Vein endothelial cell (primary cell): ENCODE results near the gene PTPN22. TPM values are rescaled to one million over a fixed set of nuclear protein-coding genes. Genes with fewer than 3 reads are reported as not detected.

Experiments
- total RNA-seq: library from RNA; depleted of rRNA; stranded (reverse); fragments of >200 nt; gene quantifications from 2 replicates; pipeline ENCODE4 v1.2.3, GENCODE V29; 2012

PTPN22 gene
- under 0.01 and 0.67 TPM in 2 replicates for total RNA-seq

DNA sequence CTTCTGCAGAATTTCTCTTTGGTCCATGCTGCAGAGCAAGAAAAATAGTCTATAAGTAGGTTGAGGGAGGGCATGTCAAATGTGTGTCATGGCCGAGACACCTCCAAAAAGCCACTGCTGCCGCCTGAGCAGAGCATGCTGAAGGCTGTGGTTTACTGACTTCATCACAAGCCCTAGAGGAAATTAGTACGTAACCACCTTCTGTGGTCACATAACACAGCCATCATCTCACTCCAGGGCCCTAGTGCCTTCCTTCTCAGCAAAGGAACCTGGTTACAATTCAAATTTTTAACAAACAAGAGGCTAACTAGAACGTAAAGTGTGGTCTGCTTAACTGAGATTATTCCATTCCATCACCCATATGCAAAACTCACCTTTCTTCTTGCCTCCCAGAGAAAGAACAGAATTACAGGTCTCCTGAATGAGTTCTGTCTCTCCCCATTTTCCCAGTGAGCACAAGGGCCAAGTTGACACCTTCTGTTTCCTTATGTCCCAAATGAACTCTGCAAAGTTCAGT lies at the start of gene PTPN22:
PTPN22 (minus strand) TSS at position 116 of the 517 bp plus-strand sequence.

DNA sequence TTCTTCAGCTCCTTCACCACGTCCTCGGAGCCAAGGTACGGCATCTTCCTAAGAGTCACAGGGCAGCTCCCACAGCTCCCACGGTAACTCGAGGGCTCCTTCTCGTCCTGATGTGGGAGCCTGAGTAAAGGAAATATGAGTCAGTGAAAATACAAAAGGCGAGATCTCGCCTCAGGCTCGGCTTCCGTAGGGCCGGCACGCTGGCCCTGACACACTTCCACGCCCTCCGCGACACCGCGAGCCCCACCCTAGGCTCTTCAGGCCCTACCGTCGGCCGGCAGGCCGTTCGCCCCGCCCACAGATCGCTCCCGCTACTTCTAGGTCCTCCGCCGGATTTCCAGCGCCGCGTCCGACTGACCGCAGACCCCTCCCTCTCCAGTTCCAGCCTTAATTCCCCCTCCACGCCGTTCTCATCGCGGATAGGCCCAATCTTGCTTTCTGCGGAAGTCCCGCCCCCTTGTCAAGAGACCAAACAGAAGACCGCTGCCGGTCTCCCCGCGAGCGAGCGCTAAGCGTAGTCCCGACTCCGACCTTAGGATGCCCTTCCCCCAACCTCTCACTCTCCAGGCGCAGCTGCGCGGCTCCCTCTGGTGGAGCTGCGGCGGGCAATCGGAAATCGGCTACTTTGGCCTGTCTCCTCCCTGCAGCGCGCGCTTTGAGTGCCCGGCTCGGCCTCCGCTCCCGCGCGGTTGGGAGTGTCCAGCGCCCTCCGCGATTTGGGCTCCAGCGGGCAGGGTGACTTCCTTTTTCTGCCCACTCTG lies 33.3 kb upstream of the PTPN22 start, which contains the start of the genes AP4B1 and DCLRE1B:
AP4B1 (minus strand) TSS at position 126 of the 761 bp plus-strand sequence; CDS start at position 44, 82 bp downstream.
DCLRE1B (plus strand) TSS at position 653 of the 761 bp plus-strand sequence. CDS start 261 bp downstream, outside the sequence.

DNA sequence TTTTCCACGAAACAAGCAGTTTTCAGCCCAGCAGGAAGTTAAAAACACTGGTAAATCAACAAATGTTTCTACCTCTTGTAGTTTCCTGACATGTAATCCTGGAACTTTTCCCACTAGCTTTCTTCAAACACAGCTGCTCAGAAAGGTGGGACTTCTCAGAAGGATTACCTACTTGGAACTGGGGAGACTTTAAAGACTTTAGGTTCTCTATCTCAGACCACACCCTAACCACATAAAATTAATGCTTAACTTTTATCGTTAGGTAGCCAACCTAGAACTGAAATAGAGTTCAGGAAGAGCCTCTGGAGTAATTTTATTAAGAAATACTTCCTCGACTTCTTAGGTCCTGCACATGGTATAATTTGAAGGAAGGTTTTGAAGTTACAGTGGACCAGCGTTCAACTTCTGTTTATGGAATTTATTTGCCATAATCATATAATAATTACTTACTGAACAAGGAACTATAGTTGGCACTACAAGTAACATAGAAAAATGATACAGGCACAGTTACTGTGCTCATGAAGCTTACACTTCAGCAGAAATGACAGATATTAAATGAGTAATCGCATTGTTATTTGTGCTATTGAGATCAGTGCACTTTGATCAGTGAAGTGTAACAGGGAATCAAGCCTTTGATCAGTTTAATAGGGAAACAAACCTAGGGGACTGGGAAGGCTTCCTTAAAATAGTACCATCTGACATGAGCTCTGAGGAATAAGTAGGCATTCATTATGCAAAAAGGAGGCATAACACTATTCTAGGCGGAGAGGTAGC lies 16.1 kb upstream of the PTPN22 start, which contains the start of gene BCL2L15:
BCL2L15 (minus strand) TSS at position 180 of the 774 bp plus-strand sequence. CDS start 206 bp downstream, outside the sequence.

DNA sequence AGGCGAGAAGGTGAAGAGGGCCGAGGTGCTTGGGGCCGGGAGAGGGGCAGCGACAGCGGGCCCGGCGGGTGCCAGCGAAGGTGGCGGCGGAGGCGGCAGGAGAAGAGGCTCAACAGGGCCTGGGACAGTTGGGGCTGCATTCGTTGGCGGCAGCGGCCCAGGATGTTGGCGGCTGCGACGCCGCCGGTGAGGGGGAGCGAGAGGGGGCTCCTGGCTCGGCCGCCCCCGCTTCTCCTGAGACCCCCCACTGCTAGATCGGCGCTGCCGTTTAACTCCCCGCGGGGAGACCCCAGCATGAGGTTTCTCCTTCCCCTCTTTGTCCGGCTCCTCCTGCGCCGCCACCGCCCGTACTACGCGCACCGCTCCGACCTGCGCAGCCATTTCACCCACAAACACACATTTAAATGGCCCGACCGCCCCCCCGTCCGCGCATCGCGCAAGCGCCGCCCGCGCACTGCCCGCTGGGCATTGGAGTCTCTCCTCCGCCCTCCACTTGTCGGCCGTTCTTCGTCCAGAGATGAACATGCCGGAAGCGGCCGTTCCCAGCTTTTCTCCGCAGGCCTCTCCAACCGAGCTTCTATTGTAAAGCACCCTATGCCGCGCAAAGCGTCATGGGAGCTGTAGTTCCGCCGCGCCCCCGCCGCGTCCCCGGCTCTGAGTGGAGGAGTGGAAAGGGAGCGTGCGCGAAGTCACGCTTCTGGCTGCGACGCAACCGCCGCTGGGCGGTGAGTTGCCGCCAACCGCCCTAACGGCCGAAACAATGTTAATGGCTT lies 59.4 kb downstream of the PTPN22 start, which contains the start of gene RSBN1:
RSBN1 (minus strand) TSS at position 589 of the 773 bp plus-strand sequence; CDS start at position 525, 64 bp downstream.

Other genes with a start within 250 kb of the PTPN22 start
- 44.7 and 54.6 TPM in 2 replicates for gene PHTF1, start 112.2 kb downstream of the PTPN22 start, total RNA-seq
- gene RSBN1, start 59.2 kb downstream of the PTPN22 start, total RNA-seq: 15.6 and 19.3 TPM in 2 replicates
- 0.19 and 0.33 TPM in 2 replicates for gene BCL2L15, start 15.9 kb upstream of the PTPN22 start, total RNA-seq
- gene AP4B1, start 33.1 kb upstream of the PTPN22 start, total RNA-seq: 20.6 and 24.8 TPM in 2 replicates
- 6.5 and 9.2 TPM in 2 replicates for gene DCLRE1B, start 33.6 kb upstream of the PTPN22 start, total RNA-seq
- gene HIPK1, start 57.6 kb upstream of the PTPN22 start, total RNA-seq: 36.3 and 39.0 TPM in 2 replicates
- gene OLFML3, start 107.8 kb upstream of the PTPN22 start, total RNA-seq: 3.7 and 4.6 TPM in 2 replicates